Choroid plexus epithelial cell (primary cell): ENCODE results near the gene SLC24A3.
A peak's percentile ranks its signal among the peaks of the same experiment; 100 is the strongest.

Source experiments
- DNase-seq: peaks from one replicate; pipeline ENCODE4 v3.0.0-alpha.2; 2010; ENCODE audit warnings: low read depth
- H3K4me3 ChIP-seq: 2 replicates; pipeline ENCODE4 v1.5.1; 2011; ENCODE audit warnings: low read depth, mild to moderate bottlenecking, control low read depth, low read length, moderate library complexity
- CTCF ChIP-seq: conservative IDR thresholded peaks from 2 replicates; pipeline ENCODE4 v1.5.1; 2011; ENCODE audit warnings: low read depth, mild to moderate bottlenecking, control low read depth, inconsistent platforms, low read length, moderate library complexity

SLC24A3 gene

DNA sequence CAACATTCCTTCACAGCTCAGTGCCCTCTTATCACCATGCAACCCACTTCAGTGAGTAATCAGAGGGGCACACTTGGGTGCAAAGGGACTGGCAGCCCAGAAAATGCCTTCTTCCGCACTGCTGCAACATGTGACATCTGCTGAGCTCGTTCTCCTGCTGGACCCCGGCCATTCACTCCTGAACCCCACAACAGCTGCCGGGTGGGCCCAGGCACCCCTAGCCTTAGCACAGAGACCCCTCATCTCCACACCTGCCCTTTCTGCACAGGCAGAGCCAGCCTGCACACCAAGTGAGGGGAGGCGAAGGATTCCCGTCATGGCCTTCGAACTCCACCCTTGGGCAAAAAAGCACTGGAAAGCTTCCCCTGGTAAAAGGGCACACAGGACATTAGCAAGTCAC is 381.3 kb downstream of the SLC24A3 start:
- no peak for TF ChIP-seq CTCF
- no peak for DNase-seq

DNA sequence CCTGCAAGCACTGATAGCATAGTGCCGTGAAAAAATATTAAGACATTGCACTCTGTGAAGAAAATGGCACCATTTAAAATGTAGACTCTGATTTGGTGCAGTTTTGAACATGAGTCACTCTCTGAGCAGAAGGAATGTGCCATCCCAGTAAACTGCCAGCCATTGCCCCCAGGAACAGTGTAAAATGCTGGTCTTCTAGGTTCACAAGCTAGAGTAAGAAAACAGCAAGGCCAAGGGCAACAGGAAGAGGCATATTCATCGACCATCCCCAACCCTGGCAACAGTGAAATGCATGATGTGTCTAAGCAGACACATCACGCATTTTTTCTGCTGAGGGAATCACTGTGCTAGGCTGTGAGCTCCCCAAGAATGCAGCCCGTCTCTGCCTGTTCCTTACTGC is 382.5 kb downstream of the SLC24A3 start:
- TF ChIP-seq CTCF = no peak
- no peak overlapping the region for H3K4me3 ChIP-seq
- DNase-seq = no peak

More for the DNA sequence above, 381.3 kb downstream of the SLC24A3 start:
- H3K4me3 ChIP-seq = no peak overlapping the region

- no peak for TF ChIP-seq CTCF
- DNase-seq = no peak
- no peak overlapping the region for H3K4me3 ChIP-seq
These were observed 385.8 kb downstream of the SLC24A3 start for GRCh38 chr20:19598117-19598850.

GRCh38 chr20:19599200-19599599 is 386.8 kb downstream of the SLC24A3 start:
- TF ChIP-seq CTCF = no peak
- DNase-seq = no peak
- no peak overlapping the region for H3K4me3 ChIP-seq

GRCh38 chr20:19600042-19600441 is 387.6 kb downstream of the SLC24A3 start:
- DNase-seq = no peak
- TF ChIP-seq CTCF = no peak
- H3K4me3 ChIP-seq = no peak overlapping the region

DNA sequence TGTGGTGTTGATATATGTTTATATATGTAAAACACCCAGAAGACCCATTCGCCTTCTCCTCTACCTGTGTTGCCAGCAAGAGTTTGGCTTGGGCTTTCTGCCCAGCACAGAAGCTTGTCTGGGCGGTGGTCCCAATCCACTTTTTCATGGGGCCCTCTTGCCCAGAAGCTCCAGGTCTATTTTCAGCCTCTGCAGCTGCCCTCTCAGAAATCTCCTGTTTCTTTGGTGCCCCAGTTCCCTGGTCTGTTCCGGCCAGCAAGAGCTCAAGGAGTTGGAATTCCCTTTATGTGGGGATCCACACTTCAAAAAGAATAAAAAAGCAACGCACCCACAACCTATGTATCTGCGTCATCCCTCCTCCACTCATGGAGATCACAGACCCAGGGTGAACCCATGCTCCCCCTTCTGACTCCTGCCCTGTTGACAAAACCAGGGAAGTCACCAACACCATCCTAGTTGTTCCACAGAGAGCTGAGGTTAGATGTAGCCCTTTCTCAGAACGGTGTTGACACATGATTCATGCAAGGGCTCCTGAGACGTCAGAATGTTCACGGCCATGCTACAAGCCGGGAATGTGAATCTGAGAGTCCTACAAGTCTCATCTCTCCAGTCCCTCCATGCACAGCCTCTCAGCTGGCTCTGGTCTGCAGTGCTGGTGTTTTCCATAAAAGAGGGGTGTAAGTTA is 388.8 kb downstream of the SLC24A3 start:
- TF ChIP-seq CTCF = no peak
- peak; percentile 5 for DNase-seq
- no peak overlapping the region for H3K4me3 ChIP-seq
